Activated naive CD4-positive, alpha-beta T cell treated with anti-CD3 and anti-CD28 coated beads, Interleukin-2, amount 10 ng/mL, durations not matched to agents 7 days and 5 days (primary cell): ENCODE measurements around the gene INSC.

ENCODE experiments used
- CTCF ChIA-PET: fragments of 350-600 bp; sonication (Branson Sonifier 250); formaldehyde crosslinking; loops from one replicate; lab custom pipeline; 2021; ENCODE audit warnings: antibody characterized with exemption; lab: Charles Lee
- DNase-seq: peaks from one replicate; pipeline ENCODE4 v3.0.0-alpha.2; 2020
- H3K27ac Mint-ChIP-seq: one replicate; pipeline ENCODE4 v1.8.0; 2021; ENCODE audit warnings: mild to moderate bottlenecking, moderate library complexity, mixed read lengths
- H3K27me3 Mint-ChIP-seq: one replicate; pipeline ENCODE4 v1.8.0; 2021; ENCODE audit warnings: mild to moderate bottlenecking, mixed read lengths
- H3K36me3 Mint-ChIP-seq: one replicate; pipeline ENCODE4 v1.8.0; 2021; ENCODE audit warnings: mixed read lengths
- H3K4me1 Mint-ChIP-seq: one replicate; pipeline ENCODE4 v1.8.0; 2021; ENCODE audit warnings: mixed read lengths
- H3K4me3 Mint-ChIP-seq: one replicate; pipeline ENCODE4 v1.8.0; 2021; ENCODE audit warnings: mild to moderate bottlenecking, moderate library complexity, mixed read lengths
- H3K9me3 Mint-ChIP-seq: one replicate; pipeline ENCODE4 v1.8.0; 2021; ENCODE audit warnings: mixed read lengths

INSC gene

DNA sequence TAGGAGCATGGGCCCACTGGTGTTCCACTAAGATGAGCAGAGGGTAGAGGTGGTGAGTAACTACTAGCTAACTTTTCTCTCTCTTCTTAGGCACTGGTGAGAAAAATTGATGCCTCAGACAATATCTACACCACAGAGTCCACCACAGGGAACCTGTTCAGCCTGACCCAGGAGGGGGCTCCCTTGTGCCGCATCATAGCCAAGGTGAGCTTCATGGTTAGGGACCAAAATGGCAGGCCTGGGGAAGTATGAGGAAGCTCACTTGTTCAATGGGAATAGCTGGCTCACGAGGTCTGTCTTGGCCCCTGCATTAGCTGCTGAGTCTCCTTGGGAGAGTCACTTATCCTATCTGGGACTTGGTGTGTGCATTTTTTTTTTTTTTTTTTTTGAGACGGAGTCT, 75.9 kb downstream of the INSC start:
- no peaks in the 10 kb centered on the region for H3K36me3 Mint-ChIP-seq
- no peak overlapping the region for H3K4me3 Mint-ChIP-seq
- H3K27ac Mint-ChIP-seq = no peak overlapping the region
- peaks cover 26% of the 10 kb centered on the region for H3K27me3 Mint-ChIP-seq
- CTCF ChIA-PET = interaction anchor here (1.2 to 1.5 kb wide), 3 partner anchors 13 to 90 kb away, joined by 3 to 4 read pairs (median 4); no protein-coding TSS in a partner anchor
- no peaks in the 10 kb centered on the region for H3K9me3 Mint-ChIP-seq
- DNase-seq = no peak
- no peaks in the 10 kb centered on the region for H3K4me1 Mint-ChIP-seq

DNA sequence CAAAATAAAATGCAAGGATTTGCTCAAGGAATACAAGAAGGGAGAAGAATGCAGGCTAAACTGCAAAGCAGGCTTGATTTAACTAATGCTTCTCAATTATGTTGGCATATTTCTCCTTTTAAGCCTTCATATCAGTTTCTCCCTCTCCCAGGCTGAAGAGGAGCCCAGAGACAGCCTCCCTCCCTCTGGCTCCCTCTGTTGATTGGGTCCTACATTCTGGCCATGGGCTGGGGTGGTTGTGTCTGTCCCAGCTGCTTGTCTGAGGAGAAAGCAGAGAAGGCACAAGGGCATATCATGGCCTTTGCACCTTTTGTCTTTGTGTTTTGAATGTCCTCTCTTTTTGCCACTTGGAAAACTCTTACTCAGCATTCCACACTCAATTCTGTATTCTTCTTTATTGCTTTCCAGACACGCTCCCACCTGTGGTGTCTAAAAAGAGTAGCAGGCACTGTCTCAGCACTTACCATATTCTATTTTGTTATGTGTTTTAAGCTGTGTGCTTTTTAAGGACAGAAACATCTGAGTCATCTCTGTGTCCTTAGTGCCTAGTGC, 77.4 kb downstream of the INSC start:
- Mint-ChIP-seq H3K4me3 (no peak overlapping the region), H3K36me3 (no peaks in the 10 kb centered on the region), H3K27ac (no peak overlapping the region), H3K27me3 (peaks cover 17% of the 10 kb centered on the region), H3K9me3 (no peaks in the 10 kb centered on the region), H3K4me1 (no peaks in the 10 kb centered on the region)
- no peak for DNase-seq
- CTCF ChIA-PET = interaction anchor here (1.5 kb wide), 1 partner anchor 91 kb away, joined by 4 read pairs; no protein-coding TSS in a partner anchor

DNA sequence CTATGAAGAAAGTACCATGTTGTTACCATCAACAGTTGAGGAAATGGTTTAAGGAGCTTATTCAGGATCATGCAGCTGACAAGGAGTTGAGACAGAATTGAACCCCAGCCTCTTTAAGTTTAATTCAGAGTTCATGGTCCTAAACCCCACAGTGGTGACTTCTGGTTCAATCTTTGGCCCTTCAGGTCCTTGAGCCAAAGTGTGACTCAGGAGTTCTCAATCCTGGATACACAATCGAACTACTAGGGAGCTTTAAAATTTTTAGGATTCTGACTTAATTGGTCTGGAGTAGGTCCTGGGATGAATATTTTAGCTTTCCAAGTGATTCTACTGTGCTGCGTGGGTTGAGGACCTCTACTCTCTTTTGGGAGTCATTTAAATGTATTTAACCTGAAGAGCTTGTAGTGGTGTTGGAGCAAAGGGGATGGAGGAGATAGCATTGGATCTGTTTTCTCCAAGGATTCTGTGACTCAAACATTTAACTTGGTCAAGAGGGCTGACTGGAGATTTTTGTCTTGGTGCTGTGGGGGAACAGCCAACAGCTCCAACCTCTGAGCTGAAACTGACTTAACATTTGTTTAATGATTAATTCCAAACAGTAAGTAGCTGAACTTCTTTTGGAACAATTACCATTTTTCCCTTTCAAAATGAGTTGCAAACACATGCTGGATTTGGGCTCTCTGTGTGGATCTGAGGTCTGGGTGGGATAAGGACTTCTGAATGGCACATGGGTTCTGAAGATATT, 80.1 kb downstream of the INSC start:
- no peak for DNase-seq
- CTCF ChIA-PET = interaction anchor here (1.2 to 1.4 kb wide), 2 partner anchors 16 to 55 kb away, joined by 3 read pairs; no protein-coding TSS in a partner anchor
- H3K27me3 Mint-ChIP-seq = peaks cover 13% of the 10 kb centered on the region
- H3K4me3 Mint-ChIP-seq = no peak overlapping the region
- no peaks in the 10 kb centered on the region for H3K4me1 Mint-ChIP-seq
- H3K9me3 Mint-ChIP-seq = no peaks in the 10 kb centered on the region
- no peaks in the 10 kb centered on the region for H3K36me3 Mint-ChIP-seq
- H3K27ac Mint-ChIP-seq = no peak overlapping the region

DNA sequence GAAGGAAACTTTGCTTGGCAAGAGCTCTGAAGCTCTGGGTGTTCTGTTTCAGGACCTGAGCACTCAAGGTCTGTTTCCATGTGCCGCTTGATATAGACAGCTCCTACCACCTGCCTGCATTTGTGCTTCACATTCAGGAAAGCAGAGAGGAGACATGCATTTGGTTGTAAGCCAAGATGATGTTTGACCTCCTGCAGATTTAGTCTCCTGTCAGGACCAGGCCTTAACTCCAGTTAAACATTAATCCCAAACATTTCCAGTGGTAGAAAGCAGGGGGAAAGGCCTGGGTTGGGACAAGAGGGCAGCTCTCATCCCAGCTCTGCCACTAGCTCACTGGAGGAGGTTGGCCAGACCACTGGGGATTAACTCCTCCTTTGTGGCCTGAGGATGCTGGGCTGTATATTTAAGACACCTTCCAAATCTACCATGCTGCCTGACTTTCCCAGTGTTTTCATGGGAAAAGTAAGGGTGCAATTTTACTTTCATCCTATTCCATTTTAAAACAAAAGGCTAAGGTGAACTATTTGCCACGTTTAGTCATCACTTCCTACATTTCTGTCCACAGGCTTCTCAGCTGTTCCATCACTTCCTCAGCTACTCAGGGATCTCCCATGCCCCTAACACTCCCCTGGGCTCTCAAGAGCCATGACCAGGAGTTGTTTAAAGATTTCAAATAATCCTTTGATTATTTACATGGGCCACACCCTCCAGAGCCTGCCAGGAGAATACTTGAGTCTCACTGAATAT, 80.9 kb downstream of the INSC start:
- Mint-ChIP-seq H3K4me3 (no peak overlapping the region), H3K9me3 (no peaks in the 10 kb centered on the region), H3K36me3 (no peaks in the 10 kb centered on the region), H3K27ac (no peak overlapping the region), H3K4me1 (no peaks in the 10 kb centered on the region), H3K27me3 (peaks cover 11% of the 10 kb centered on the region)
- no peak for DNase-seq
- CTCF ChIA-PET = interaction anchor here (0.9 to 1.5 kb wide), 3 partner anchors 12 to 96 kb away, joined by 3 to 5 read pairs (median 3); no protein-coding TSS in a partner anchor

GRCh38 chr11:15196704-15197103, 82.0 kb downstream of the INSC start:
- H3K4me1 Mint-ChIP-seq = no peaks in the 10 kb centered on the region
- H3K36me3 Mint-ChIP-seq = no peaks in the 10 kb centered on the region
- H3K27ac Mint-ChIP-seq = no peak overlapping the region
- H3K9me3 Mint-ChIP-seq = no peaks in the 10 kb centered on the region
- peaks cover 20% of the 10 kb centered on the region for H3K27me3 Mint-ChIP-seq
- no peak for DNase-seq
- CTCF ChIA-PET = interaction anchor here (1.3 to 1.5 kb wide), 2 partner anchors 11 to 190 kb away, joined by 5 read pairs; no protein-coding TSS in a partner anchor
- H3K4me3 Mint-ChIP-seq = no peak overlapping the region

DNA sequence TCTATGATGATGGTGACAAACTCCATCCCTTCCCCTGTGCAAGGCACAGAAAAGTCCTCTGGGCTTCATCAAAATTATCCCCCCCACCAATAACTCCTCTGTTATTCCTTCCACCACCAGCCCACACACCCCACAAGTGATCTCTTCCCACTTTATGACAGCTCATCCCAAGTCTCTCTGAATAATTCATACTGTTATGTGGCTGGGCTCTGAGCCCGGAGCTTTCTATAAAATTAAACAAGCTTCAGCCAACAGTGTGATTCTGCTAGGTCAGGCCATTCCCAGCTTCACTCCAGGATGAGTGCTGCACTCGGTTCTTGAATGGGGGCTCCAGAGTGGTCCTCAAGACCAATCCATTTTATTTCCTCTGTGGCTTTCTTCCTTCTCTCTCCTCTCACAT, 83.0 kb downstream of the INSC start:
- Mint-ChIP-seq H3K27ac (no peak overlapping the region), H3K9me3 (no peaks in the 10 kb centered on the region), H3K36me3 (no peaks in the 10 kb centered on the region), H3K27me3 (peaks cover 20% of the 10 kb centered on the region), H3K4me3 (no peak overlapping the region), H3K4me1 (no peaks in the 10 kb centered on the region)
- CTCF ChIA-PET = interaction anchor here (0.8 to 1.3 kb wide), 4 partner anchors 97 to 290 kb away, joined by 3 to 5 read pairs (median 4); no protein-coding TSS in a partner anchor
- DNase-seq = no peak

DNA sequence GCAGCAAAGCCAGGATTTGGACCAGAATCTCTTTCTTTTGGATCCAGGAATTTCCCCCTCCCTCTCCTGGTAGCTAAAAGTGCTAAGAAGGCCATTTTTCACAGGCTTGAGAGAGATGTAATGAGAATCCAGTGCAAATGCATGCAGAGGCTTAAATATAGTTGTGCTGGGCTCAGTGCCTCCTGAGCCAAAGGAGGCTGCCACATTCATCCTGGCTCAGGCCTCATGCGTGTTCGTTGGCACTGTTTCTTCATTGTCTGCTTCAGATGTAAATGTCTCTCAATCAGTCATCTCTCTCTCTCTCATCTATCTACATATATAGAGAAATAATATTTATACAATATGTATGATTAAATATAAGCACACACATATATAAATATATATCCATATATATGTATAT, 83.6 kb downstream of the INSC start:
- DNase-seq = no peak
- H3K27ac Mint-ChIP-seq = no peak overlapping the region
- peaks cover 20% of the 10 kb centered on the region for H3K27me3 Mint-ChIP-seq
- CTCF ChIA-PET = interaction anchor here (0.8 to 1.1 kb wide), 2 partner anchors 97 to 290 kb away, joined by 3 read pairs; no protein-coding TSS in a partner anchor
- no peak overlapping the region for H3K4me3 Mint-ChIP-seq
- H3K9me3 Mint-ChIP-seq = no peaks in the 10 kb centered on the region
- H3K4me1 Mint-ChIP-seq = no peaks in the 10 kb centered on the region
- H3K36me3 Mint-ChIP-seq = no peaks in the 10 kb centered on the region

DNA sequence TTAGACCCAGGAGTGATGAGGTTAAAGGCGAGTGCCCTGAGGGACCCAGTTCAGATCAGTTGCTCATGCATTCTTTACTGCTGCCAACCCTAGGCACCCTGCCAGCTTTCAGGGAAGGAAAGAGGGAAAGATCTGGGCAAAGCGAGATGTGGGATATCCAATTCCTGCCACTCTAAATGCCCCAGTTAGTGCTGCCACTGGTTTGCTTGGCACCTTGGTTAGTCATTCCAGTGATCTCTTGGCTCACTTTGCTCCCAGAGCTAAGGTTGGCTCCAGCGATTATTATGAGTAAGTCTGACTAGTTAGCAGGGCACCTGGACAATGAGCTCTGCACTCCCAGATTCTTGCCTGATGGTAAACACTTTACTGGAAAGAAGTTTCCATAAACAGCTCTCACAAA, 85.0 kb downstream of the INSC start:
- no peak overlapping the region for H3K27ac Mint-ChIP-seq
- CTCF ChIA-PET = no interaction called here
- DNase-seq = no peak
- no peaks in the 10 kb centered on the region for H3K9me3 Mint-ChIP-seq
- no peak overlapping the region for H3K4me3 Mint-ChIP-seq
- H3K27me3 Mint-ChIP-seq = peaks cover 26% of the 10 kb centered on the region
- no peaks in the 10 kb centered on the region for H3K36me3 Mint-ChIP-seq
- H3K4me1 Mint-ChIP-seq = no peaks in the 10 kb centered on the region

DNA sequence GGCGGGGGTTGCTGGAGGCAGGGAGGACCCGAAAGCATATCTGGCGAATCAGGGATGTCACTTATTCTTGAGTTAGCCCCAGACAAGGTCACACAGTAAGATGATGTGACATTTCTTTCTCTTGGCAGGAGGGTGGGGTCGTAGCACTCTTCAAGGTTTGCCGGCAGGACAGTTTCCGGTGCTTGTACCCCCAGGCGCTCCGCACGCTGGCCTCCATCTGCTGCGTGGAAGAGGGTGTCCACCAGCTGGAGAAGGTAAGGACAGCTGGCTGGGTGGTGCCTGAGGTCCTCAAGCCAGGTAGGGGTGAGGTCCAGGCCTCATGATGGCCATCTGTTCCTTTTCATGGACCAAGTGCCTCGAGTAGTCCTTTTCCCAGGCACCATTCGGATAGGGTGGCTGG, 86.0 kb downstream of the INSC start:
- no peak overlapping the region for H3K27ac Mint-ChIP-seq
- H3K27me3 Mint-ChIP-seq = peaks cover 24% of the 10 kb centered on the region
- CTCF ChIA-PET = no interaction called here
- H3K4me3 Mint-ChIP-seq = no peak overlapping the region
- H3K9me3 Mint-ChIP-seq = no peaks in the 10 kb centered on the region
- DNase-seq = no peak
- H3K4me1 Mint-ChIP-seq = no peaks in the 10 kb centered on the region
- no peaks in the 10 kb centered on the region for H3K36me3 Mint-ChIP-seq

GRCh38 chr11:15201586-15201985, 86.9 kb downstream of the INSC start:
- no peaks in the 10 kb centered on the region for H3K9me3 Mint-ChIP-seq
- H3K27ac Mint-ChIP-seq = no peak overlapping the region
- no peaks in the 10 kb centered on the region for H3K36me3 Mint-ChIP-seq
- no peak for DNase-seq
- H3K4me3 Mint-ChIP-seq = no peak overlapping the region
- peaks cover 24% of the 10 kb centered on the region for H3K27me3 Mint-ChIP-seq
- CTCF ChIA-PET = interaction anchor here (0.9 to 2.7 kb wide), 2 partner anchors 15 to 51 kb away, joined by 3 to 9 read pairs; no protein-coding TSS in a partner anchor
- no peaks in the 10 kb centered on the region for H3K4me1 Mint-ChIP-seq

DNA sequence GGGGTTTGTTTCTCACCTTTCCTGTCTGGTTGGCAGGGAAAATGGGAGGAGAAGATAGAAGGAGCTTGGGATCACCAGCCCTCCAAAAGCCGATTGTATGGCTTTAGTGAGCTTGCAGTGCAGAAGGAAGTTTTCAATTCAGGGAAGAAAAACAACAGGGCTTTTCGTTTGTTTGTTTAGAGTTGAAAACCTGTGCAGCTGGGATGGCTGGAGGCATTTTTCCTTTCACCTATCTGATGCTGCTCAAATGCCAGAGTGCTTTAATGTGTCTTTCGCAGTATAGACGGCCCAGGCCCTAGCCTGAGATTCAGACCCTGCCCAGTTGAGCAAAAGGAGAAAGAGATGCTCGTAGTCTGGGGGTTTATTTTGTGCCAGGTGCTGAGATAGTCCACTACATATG, 87.9 kb downstream of the INSC start:
- peaks cover 27% of the 10 kb centered on the region for H3K27me3 Mint-ChIP-seq
- H3K4me3 Mint-ChIP-seq = no peak overlapping the region
- CTCF ChIA-PET = interaction anchor here (1.5 to 2.7 kb wide), 2 partner anchors 12 to 14 kb away, joined by 4 to 9 read pairs; no protein-coding TSS in a partner anchor
- no peaks in the 10 kb centered on the region for H3K4me1 Mint-ChIP-seq
- DNase-seq = no peak
- no peak overlapping the region for H3K27ac Mint-ChIP-seq
- no peaks in the 10 kb centered on the region for H3K36me3 Mint-ChIP-seq
- H3K9me3 Mint-ChIP-seq = no peaks in the 10 kb centered on the region

DNA sequence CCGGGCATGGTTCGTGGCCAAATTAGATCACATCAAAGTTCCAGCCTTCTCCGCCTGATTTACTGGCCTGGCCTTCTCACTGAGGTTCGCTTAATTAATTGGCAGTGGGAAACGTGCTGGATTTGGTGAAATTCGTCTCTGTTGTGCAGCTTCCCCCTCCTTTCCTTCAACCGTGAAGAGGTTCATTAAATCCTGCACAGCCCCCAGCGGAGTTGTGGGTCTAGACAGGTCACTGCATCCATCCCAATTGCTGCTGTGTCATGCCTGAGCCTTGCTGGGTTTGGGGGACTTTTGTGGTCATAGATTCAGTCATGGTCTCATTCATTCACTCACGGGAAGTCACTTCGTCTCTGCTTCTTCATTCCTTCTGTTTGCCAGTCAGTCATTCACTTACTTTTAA, 90.0 kb downstream of the INSC start:
- Mint-ChIP-seq H3K4me1 (no peaks in the 10 kb centered on the region), H3K4me3 (no peak overlapping the region), H3K27me3 (peaks cover 33% of the 10 kb centered on the region), H3K36me3 (no peaks in the 10 kb centered on the region), H3K27ac (no peak overlapping the region), H3K9me3 (no peaks in the 10 kb centered on the region)
- DNase-seq = no peak
- CTCF ChIA-PET = interaction anchor here (8.8 kb wide), 1 partner anchor 104 kb away, joined by 83 read pairs; no protein-coding TSS in a partner anchor

GRCh38 chr11:15206791-15207190, 92.1 kb downstream of the INSC start:
- CTCF ChIA-PET = interaction anchor here (0.8 to 8.8 kb wide), 9 partner anchors 10 to 299 kb away, joined by 3 to 83 read pairs (median 5); no protein-coding TSS in a partner anchor
- no peaks in the 10 kb centered on the region for H3K36me3 Mint-ChIP-seq
- H3K4me3 Mint-ChIP-seq = no peak overlapping the region
- no peak overlapping the region for H3K27ac Mint-ChIP-seq
- peaks cover 35% of the 10 kb centered on the region for H3K27me3 Mint-ChIP-seq
- no peak for DNase-seq
- H3K9me3 Mint-ChIP-seq = no peaks in the 10 kb centered on the region
- H3K4me1 Mint-ChIP-seq = no peaks in the 10 kb centered on the region
